SK-N-MC (cell line): ENCODE measurements around the gene TRMT2A.

ENCODE experiments used
- EZH2 ChIP-seq: fragments of 200-600 bp; sonication (generic); IDR thresholded peaks from one replicate; pipeline ENCODE4 v1.6.1; 2017; ENCODE audit warnings: antibody characterized with exemption
- FOXP2 ChIP-seq: optimal IDR thresholded peaks from 2 replicates; pipeline ENCODE3; 2011; ENCODE audit warnings: mild to moderate bottlenecking, moderate library complexity; ENCODE audit not compliant: insufficient read depth; ENCODE audit errors: extremely low read length, control extremely low read depth

GRCh38 chr22:20131859-20132685, 15.0 kb upstream of the TRMT2A start:
- TF ChIP-seq EZH2 (no peak), FOXP2 (no peak)
